ENCODE results near the gene CITED2. TPM values are rescaled to one million over a fixed set of nuclear protein-coding genes. Genes with fewer than 3 reads are reported as not detected.

The CITED2 gene
- total RNA-seq, 1 donor from 2014 or later = 132 TPM

DNA sequence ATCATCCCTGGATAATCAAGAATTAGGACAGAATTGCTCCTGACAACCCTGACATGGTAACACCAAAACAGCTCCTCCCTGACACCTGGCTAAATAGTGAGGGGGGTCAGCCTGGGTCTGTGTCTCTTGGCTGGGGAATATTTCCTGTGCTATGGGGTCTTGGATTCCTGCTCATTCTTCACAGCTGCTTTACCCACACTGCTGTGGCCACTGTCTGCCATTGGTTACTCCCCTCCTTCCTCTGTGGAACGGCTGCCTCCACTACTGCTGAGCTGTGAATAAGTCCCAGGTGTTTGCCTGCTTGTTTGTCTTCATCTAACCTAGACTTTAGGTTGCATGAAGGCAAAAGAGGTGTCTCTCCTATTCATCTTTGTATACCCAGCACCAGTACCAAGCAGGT lies 48.8 kb downstream of the CITED2 start:
- Histone ChIP-seq H3K9me3 (no peaks in the 10 kb centered on the region), H3K36me3 (no peaks in the 10 kb centered on the region), H3K27ac (no peak overlapping the region), H3K27me3 (no peaks in the 10 kb centered on the region), H3K4me1 (no peaks in the 10 kb centered on the region), H3K4me3 (no peak overlapping the region)
- TF ChIP-seq POLR2AphosphoS5 (IDR thresholded peaks at IDR 0.05; ENCODE audit: insufficient read depth in 1 of 2, low read depth in 1 of 2) (no peak), POLR2A (IDR thresholded peaks at IDR 0.05) (no peak)
- TF ChIP-seq, protein P1, sequence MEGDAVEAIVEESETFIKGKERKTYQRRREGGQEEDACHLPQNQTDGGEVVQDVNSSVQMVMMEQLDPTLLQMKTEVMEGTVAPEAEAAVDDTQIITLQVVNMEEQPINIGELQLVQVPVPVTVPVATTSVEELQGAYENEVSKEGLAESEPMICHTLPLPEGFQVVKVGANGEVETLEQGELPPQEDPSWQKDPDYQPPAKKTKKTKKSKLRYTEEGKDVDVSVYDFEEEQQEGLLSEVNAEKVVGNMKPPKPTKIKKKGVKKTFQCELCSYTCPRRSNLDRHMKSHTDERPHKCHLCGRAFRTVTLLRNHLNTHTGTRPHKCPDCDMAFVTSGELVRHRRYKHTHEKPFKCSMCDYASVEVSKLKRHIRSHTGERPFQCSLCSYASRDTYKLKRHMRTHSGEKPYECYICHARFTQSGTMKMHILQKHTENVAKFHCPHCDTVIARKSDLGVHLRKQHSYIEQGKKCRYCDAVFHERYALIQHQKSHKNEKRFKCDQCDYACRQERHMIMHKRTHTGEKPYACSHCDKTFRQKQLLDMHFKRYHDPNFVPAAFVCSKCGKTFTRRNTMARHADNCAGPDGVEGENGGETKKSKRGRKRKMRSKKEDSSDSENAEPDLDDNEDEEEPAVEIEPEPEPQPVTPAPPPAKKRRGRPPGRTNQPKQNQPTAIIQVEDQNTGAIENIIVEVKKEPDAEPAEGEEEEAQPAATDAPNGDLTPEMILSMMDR (IDR thresholded peaks at IDR 0.05) = no peak
- no peak for DNase-seq (ENCODE audit: extremely low spot score in 2 of 2)
- intact Hi-C loops (cut with DNase I) = no loop called here

DNA sequence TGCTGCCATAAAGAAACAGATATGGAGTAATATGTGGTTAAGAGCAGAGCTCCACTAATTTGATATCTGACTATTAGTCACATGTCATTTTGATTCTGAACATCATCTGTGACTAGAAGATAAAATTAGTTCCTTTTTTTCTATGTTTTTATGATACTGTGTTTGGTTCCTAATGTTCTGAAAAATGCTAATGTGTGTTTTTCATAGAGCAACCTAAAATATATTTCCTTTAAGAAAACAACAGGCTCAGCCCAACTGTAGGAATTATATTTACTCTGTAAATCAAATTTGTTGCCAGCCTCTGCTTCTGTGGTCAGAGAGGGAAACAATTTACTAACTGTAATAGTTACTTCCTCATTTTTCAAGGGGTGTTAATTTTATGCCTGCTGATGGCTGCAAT lies 49.3 kb downstream of the CITED2 start:
- Histone ChIP-seq H3K9me3 (no peaks in the 10 kb centered on the region), H3K27ac (no peak overlapping the region), H3K36me3 (no peaks in the 10 kb centered on the region), H3K4me3 (no peak overlapping the region), H3K27me3 (no peaks in the 10 kb centered on the region), H3K4me1 (no peaks in the 10 kb centered on the region)
- TF ChIP-seq POLR2A (IDR thresholded peaks at IDR 0.05) = no peak
- no peak for TF ChIP-seq POLR2AphosphoS5 (IDR thresholded peaks at IDR 0.05; ENCODE audit: insufficient read depth in 1 of 2, low read depth in 1 of 2)
- TF ChIP-seq, protein P1 (IDR thresholded peaks at IDR 0.05) = no peak
- no peak for DNase-seq (ENCODE audit: extremely low spot score in 2 of 2)
- intact Hi-C loops (cut with DNase I) = no loop called here

DNA sequence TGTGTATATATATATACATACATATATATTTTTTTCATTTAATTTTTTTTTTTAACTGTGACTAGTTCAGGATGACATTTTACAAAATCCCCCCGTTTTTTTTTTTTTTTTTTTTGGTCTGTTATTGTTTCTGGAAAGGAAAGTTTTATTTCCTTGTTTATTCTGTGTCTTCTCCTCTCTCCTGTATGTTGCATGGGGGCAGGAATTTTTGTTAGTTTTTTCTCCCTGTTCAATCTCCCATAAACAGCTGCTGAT lies 50.2 kb downstream of the CITED2 start:
- Histone ChIP-seq H3K27ac (peak overlapping the region; percentile 36), H3K4me1 (no peaks in the 10 kb centered on the region), H3K36me3 (no peaks in the 10 kb centered on the region), H3K9me3 (no peaks in the 10 kb centered on the region), H3K4me3 (no peak overlapping the region), H3K27me3 (no peaks in the 10 kb centered on the region)
- intact Hi-C loops (cut with DNase I) = no loop called here
- TF ChIP-seq POLR2AphosphoS5 (IDR thresholded peaks at IDR 0.05; ENCODE audit: insufficient read depth in 1 of 2, low read depth in 1 of 2) (no peak), POLR2A (IDR thresholded peaks at IDR 0.05) (no peak)
- TF ChIP-seq, protein P1 (IDR thresholded peaks at IDR 0.05) = no peak
- no peak for DNase-seq (ENCODE audit: extremely low spot score in 2 of 2)

DNA sequence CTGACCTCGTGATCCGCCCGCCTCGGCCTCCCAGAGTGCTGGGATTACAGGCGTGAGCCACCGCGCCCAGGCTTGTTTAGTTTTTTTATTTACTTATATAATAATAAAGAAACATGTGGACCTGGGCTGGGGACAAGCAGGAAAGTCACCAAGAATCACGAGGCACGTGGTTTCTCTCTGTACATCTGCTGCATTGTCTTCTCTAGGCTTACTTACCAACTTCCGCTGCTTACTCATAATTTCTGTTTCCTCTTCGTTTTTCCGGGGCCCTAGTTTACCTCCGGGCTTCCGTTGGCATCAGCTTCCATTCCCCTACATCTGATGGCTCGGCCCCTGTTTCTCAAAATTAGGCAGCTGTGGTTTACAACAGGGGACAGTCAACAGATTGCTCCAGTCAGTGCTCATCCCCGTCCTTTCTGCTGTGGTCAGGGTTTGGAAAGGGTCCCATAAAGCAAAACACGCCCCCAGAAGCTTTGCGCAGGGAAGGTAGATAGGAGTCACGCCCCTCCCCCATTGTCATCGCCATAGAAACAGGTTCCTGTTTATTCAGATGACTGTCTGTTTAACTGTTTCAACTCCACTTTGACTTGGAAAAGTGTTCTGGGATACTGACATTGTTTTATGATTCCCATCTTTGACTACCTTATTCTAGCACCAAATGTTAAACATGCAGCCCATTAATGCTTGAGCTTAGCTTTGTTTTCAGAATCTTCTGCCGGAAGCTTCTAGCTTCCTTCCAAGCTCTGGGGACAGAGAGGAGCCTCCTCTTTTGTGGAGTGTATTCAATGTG lies 50.7 kb downstream of the CITED2 start:
- peak overlapping the region in 1 of 2 donors; percentile 23 for H3K4me3 ChIP-seq
- no peaks in the 10 kb centered on the region for H3K4me1 ChIP-seq
- no peaks in the 10 kb centered on the region for H3K27me3 ChIP-seq
- H3K9me3 ChIP-seq = no peaks in the 10 kb centered on the region
- DNase-seq (ENCODE audit: extremely low spot score in 2 of 2) = no peak
- peak overlapping the region; percentile 36 for H3K27ac ChIP-seq
- intact Hi-C loops (cut with DNase I) = no loop called here
- TF ChIP-seq POLR2A (IDR thresholded peaks at IDR 0.05) (no peak), POLR2AphosphoS5 (IDR thresholded peaks at IDR 0.05; ENCODE audit: insufficient read depth in 1 of 2, low read depth in 1 of 2) (peak; percentile 17 to 21)
- TF ChIP-seq, protein P1 (IDR thresholded peaks at IDR 0.05) = no peak
- no peaks in the 10 kb centered on the region for H3K36me3 ChIP-seq

Other genes with a start within 250 kb of the CITED2 start
- gene HECA, start 239.6 kb downstream of the CITED2 start, total RNA-seq = 35.8 TPM
- 0.49 TPM for gene TXLNB, start 82.7 kb downstream of the CITED2 start, total RNA-seq

Measured in vagina (tissue), 2 donors.